ENCODE measurements around the gene CRACR2A.

Gene CRACR2A

DNA sequence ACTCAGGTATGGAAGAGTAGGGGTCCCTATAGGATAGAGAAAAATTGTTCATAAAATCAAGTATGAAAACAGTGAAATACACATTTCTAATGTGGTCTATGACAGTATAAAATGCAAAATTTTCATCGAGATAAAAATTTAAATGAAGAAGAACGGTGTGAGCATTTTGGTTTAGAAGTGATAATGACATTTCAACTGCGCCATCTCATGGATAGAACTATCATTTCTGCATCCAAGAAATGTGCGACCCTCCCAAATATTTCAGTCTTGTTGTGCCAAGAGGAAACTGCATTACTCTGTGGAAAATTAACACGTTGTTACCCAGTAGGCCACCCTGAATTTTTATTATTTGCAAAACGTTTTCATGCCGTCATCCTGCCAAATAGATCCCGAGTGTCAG is 108.8 kb downstream of the CRACR2A start:
- no peak for DNase-seq

DNA sequence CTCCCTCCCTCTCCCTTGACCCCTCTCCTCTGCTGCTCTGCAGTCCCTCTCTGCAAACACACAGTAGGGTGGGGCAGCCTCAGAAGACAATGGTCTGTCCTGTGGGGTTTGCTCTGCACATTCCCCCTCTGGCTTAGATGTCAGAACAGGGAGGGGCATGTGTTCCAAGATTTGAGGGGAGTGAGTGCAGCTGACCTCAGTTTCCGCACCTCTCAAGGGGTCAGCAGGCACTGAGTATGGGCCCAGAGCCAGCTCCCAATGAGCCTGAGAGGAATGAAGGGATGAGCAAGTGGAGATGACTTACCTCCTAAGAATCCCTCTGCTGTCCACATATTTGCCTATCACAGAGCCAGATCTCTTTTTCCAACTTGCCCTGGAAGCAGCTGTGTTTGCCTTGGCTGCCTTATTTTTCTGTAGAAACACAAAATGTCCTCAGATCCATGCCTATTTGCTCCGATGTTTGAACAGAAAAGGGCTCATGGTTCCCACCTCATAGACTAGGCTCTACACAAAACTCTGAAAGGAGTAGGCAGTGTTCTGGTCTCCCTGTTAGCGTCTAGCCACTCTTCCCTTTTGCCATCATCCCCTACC is 111.4 kb downstream of the CRACR2A start:
- DNase-seq: no peak

DNA sequence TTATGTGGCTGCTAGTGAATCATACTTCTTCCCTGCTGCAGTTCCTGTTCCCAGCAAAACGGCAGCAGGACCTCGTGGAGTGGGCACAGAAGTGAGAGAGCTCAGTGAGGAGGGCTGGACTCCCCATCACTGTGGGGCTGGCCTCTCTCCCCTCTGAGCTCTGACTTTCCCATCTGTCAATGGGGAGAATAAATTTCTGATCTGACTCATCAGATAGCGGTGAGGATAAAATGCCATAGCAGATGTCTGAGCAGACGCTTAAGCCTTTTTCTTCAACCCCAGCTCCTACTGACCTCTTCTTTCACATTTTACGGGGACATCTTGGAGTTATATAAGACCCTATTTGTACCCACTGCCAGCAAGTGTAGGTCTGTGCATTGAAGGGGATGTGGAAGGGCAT is 116.6 kb downstream of the CRACR2A start:
- no peak for DNase-seq

DNA sequence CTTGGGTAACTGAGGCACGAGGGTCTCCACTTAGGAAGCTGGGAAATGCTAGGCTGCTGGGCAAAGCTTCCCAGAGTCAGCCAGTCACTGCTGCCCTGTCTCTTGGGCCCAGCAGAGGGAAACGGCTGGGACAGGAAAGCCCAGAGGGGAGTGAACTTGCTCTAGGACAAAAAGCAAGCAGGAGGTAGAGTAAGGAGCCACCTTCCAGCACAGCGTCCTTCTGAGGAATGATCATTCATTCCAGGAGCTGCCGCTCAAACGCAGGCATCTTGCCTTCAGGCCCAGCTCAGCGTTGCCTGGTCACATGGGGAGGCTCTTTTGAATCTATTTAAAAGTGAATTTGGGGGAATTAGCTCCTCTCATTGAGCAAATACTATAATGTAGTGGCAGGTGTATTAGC is 118.6 kb downstream of the CRACR2A start:
- DNase-seq: no peak

DNA sequence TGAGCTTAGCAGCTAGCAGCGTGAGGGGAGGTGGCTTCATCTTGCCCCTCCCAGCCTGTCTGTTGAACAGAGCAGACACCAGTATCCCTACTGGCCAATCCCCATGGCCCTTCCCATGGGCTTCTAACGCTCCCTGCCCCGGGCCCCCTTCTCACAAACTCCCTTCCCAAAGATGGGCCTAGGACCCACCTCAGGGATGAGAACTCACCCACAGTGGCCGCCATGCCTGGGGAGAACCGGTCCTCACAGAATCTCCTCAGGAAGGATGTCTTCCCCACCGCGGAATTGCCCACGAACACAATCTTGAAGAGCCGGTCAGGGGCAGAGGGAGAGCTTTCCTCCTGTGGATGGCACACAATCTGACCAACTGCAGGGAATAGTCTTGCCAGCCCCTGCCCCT is 119.5 kb downstream of the CRACR2A start:
- DNase-seq: no peak

DNA sequence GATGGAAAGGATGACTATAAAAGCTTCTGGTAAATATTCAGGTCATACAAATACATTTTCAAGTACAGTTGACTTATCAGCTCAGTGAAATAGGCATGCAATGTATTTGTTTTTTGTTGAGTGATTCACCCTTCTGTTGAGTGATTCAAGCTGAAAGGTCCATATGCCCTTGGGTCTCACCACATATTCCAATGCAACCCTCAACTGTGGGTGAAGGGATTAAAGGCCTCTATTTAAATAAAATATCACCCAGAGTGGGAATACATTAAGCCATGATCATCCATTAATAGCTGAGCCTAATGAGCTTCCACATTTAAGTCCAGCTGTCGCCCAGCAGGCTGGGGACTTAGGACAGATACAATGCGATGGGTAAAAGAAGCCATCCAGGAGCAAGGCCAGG is 120.2 kb downstream of the CRACR2A start:
- DNase-seq: no peak

DNA sequence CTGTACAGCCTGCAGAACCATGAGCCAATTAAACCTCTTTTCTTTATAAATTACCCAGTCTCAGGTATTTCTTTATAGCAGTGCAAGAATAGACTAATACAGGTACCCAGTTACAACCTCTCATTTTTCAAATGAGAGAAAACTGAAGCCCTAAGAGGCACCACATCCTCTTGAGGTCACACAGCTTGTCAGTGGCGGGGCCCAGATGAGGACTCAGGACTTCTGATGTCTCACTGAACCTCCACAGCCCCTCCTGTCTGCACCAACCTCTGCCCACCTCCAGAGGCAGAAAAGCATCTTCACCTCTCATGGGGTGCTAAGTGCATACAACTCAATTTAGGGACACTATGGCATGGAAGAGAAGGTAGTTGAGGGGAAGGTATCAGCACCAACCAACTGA is 120.7 kb downstream of the CRACR2A start:
- no peak for DNase-seq

DNA sequence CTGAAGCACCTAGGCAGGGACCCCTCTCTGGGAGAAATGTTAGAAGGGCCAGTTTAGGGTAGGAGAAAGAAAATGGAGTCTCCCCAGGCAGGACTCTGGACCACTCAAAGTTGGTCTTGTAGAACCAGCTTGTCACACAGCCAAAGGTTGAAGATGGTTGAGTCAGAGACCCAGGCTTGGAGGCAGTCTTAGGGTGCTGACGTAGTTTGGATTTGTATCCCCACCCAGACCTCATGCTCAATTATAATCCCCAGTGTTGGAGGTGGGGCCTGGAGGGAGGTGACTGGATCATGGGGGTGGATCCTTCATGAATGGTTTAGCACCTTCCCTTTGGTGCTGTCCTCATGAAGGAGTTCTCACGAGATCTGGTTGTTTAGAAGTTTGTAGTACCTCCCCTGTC is 121.2 kb downstream of the CRACR2A start:
- no peak for DNase-seq

DNA sequence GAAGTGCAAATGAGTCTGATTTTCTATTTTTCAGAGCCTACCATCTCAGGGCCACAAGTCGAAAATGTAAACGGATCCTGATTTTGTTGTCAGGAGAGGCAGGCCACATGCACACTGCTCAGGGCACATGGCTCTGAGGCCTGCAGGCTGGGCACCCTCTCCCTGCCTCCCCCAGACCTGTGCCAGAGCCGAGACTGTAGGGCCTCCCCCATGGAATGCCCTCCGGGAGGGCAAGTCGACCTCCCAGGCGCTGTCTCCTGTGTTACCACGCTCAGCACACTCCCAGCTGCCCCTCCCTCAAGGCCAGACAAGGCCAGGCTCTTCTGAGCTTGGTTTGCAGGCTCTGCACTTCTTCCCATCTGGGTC is 121.7 kb downstream of the CRACR2A start:
- no peak for DNase-seq

DNA sequence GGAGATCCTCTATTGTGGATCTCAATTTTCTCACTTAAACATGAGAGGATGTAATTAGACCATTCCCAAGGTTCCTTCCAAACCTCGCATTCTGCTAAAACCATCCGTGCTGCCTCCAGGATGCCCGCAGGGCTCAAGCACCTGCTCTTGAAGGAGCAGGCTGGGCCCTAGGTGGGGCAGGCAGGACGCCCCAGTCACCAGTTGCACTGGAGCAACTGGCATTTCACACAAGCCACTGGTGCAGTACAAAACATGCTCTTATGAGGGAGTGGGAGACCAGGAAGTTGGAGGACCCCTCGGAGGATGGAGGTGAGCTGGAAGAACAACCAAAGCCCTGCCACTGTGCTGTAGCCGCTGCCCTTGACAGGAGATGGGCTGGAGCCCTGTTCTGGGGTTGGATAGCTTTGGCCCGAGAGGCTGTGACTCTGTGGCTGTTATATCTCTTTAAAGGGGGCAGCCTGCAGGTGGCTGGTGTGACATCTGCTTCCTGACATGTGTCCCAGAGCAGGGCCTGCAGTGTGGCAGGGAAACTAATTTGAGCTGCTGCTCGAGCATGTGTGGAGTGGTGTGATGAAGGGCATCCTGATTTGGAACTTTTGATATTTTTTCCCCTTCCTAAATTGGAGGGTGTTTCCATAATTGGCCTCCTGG is 122.2 kb downstream of the CRACR2A start:
- no peak for DNase-seq

DNA sequence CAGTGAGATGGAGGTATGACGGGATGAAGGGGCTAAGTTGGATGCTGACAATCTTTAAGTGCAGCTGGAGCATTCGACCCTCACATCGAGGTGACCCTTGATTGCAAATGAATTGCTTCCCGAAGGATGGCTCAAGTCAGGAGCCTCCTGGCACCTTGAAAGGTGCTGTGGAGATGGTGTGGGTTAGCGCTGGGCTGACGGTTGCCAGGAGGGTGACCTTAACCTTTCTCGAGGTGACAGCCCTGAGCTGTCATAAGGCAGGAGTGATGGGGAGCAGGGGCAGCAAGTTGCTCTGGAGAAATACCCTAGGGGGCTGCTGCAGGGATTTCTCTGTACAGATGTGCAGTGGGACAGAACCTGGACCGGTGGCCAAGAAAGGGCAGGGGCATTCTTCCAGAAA is 122.8 kb downstream of the CRACR2A start:
- no peak for DNase-seq

DNA sequence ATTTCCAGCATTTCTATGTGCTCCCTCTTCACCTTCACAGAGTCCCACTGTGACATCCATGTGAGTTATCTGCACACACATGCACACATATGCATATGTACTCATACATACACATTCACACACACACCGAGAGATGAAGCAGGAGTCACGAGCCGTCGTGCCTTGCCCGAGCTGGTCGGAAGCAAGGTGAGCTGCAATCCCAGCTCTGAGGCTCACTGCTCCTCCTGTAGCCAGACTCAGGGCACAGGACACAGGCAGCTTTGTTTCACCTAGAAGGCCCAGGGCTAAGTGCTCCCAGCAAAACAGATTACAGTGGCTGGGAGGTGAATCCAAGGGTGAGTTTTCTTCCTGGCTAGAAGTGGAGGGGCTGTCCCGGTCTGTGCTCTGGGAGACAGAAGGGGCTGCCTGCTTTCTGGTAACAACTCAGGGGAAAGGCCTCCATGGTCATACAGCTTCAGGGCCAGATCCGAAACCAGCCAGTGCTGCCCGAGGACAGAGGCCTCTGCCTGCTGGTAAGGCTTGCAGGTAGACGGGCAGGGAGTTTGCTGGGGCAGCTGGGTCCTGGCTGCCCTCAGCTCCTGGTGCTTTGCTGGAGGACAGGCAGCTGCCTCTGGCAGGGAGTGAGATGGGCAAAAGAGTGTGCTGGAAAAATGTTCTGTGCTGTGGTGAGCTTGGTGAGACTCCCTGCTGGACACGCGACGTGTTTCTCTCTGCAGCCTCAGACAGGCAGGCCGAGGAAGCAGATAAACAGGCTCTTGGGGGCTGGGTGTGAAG is 123.7 kb downstream of the CRACR2A start:
- DNase-seq: no peak

DNA sequence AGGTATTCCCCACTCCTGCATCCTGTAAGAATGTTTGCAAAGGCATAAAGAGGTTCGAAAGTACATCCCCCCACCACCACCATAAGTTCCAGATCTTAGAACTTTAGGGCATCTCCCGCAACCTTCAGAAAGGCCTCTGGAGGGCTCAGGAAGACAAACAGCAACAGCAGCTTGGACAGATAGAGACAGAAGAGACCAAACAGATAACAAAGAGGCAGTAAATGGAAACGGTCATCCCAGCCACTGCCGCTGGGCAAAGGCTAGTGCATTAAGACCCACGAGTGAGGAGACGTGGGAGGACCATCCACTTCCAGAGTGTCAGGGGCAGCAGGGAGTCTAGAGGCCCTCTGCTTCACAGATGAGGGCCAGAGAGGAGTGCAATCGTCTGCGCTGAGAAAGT is 124.3 kb downstream of the CRACR2A start:
- no peak for DNase-seq

DNA sequence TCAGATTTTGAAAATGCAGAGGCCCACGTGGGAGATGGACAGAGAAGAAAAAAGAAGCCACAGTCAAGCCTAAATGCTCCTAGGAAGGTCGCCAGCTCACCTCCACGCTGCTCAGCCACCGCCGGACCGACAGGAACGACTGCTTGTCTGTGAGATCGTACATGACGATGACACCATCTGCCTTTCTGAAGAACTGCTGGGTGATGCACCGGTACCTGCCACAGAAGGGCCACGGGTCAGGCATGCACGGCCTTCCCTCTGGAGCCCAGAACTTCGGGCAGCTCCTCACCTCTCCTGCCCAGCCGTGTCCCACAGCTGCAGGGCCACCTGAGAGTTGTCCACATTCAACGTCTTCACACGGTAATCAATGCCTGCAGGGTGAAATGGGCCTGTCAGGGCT is 125.6 kb downstream of the CRACR2A start:
- DNase-seq: no peak

DNA sequence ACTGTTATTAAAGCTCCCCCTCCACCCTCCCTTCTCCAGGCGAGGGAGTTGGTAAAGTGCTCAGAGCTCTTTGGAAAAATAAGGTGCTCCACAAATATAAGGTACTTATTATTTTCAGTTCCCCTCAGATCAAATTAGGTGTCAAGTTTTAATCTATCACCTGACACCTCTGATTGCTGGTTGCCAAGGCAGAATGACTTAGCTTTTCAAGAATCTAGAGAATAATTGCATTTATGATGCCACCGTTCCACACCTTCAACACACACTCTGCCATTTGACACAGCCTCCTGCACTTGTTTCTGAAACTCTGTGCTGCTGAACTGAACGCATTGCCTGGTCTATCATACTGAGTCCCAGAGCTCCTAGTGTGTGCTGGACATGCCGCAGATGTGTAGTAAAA is 128.6 kb downstream of the CRACR2A start:
- no peak for DNase-seq

DNA sequence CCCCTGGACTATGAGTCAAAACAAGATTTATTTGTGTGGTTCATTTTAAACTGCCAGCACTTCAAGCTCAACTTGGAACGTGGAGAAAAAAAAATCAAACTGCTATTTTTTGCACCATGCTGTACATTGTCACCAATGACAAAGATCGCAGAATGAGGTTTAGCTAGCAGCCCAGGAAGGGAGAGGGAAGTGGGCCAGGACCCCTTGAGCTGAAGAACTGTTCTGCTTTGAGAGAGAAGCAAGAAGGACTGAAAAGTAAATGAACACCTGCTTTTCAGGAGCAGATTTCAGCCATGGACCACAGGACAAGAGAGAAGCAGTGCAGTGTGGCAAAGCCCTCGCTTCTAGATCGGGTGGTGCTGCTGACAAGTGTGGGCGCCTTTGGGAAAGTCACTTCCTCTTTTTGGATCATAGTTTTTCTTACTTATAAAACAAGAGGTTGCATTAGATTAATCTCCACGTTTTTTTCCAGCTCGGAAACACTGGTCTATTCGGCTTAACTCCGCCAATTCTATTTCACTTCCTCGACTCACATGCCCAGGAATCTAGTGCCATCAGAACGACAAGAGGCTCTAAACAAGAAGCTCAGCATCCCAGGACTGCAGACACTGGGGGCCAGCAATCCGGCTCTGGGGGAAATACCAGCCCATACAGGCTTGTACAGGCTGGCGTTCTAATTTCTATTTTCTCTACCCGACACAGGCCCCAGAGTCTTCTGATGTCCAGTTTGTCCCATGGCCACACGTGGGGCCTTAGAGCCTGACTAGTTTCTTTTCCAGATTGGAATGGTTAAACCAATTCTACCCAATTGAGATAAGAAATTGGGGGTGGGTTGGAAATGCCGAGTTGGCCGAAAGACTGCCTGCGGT is 129.9 kb downstream of the CRACR2A start:
- DNase-seq: no peak

DNA sequence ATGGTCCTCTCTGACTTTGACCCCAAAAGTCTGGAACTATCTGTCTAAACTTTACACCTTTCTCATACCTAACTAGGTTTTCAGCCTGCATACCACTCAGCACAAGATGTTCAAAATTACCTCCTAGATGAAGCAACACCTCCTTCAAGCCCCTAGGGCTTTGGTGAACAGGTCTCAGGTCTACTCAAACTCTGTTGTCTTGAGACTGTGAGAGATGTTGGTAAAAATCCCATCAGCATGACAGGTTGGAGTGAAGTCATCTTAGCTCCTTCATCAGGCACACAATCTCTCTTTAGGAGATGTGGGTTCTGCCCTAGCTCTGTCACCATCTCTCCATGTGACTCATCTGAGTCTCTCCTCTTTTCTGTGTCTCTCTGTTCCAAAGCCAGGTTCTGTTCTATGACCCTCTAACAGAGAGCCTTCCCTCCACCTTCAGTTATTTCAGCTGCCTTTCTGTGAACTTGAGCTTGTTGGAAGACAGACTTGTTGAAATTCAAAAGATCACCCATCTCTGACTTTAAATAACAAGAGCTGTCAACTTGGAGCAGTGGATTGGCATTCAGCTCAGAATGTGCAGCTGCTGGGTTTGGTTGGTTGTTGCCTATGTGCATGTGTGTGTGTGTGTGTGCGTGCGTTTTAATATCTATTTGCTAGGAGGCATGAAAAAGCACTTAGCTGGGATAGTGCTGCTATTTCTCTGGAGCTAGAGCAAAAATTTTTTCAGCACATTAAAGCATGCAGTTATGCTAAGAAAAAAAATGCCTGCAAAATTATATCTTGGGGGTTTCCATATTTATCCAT is 130.7 kb downstream of the CRACR2A start:
- no peak for DNase-seq

DNA sequence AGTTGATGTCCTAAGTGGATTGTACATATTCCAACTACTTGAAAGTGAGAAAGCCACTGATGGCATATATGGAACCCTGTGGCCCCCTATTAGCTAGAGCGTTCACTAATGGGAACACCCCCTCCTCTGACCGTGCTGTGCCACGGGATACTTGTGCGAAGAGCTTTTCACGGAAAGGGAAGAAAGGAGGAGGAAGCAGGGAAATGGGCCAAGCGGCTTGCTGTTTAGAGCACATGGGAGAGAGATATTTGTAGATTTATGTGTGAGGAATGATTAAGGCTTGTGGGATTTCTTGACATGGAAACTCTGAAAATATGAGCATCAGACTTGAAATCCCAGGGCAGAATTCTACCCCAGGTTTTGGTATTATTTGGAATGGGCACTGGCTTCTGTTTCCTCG is 132.1 kb downstream of the CRACR2A start:
- no peak for DNase-seq

DNA sequence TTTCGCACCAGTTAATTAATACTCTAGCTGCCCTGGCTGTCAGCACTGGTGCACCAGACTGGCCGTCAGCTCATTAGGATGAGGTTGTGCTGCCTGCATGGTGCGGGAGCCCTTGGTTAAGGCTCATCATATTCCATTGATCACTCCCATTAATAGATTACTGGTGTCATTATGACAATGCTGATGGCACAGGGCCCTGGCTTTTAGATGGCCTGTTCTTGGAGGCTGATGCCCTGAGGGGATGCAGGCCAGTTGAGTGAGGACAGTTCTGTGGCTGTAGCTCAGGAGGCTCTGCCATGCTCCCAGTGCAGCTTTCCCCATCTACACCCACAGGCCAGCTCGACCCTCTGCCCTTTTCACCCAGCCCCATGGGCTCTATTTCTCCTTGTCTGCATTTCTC is 135.3 kb downstream of the CRACR2A start:
- no peak for DNase-seq

DNA sequence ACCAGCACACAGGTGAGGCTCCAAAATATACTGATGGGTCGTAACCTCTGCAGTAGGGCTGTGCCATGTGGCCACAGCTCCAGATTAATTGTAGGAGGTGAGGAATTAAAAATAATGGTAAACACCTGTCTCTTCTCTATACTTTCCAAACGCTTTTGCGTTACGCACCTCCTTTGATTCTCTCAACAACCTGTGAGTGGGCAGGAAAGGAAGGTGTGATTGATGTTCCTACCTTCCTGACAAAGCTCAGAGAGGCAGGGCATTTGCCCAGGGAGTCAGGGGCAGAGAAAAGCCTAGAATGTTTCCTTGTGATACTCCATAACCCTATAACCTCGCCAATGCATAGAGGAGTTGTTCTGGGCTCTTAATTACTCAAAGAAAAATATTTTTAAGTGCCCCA is 137.0 kb downstream of the CRACR2A start:
- DNase-seq: no peak

DNA sequence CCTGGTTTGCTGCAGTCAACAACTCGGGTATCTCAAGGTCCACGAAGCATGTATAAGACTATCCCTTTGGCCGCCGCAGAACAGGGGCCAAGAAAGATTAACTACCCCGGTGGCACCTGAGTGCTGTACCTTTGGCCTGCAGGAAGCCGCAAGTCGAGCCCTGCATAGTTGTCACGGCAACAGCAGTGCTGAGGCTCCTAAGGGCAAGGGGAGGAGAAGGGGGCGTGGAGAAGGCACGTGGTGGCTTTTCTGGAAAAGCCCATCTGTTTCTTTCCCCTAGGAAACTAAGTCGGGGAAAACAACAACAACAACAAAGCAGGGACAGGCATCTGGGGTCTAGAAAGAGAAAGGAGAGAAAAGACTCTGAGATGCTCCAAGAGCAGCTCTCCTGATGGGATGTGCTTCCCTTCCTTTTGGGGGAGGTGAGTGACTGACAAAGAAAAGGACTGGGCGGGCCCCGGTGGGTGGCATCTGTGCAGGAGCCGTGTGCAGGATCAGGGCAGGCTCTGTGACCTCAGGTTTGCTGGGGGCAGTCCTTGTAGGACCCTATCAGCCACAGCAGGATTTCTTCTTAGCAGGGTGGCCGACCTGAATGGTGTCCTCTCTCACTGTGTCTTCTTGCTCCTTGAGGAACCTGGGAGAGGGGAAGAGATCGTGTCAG is 138.0 kb downstream of the CRACR2A start:
- no peak for DNase-seq

Measured in stimulated activated naive CD4-positive, alpha-beta T cell (primary cell).